Panc1 (cell line): Measurements from ENCODE around the gene IBTK.

Experiments used
- CTCF ChIP-seq: fragments of 450-650 bp; IDR thresholded peaks from 2 replicates; pipeline ENCODE4 v1.5.1; 2017; ENCODE audit warnings: mild to moderate bottlenecking
- REST ChIP-seq, 2 experiments: IDR thresholded peaks; 2 replicates each; pipeline ENCODE4 v1.6.1; 2011 to 2012; ENCODE audit warnings: low read depth in 2 of 2, control low read depth in 1 of 2, low read length in 1 of 2, mild to moderate bottlenecking in 1 of 2, moderate library complexity in 1 of 2; ENCODE audit not compliant: insufficient read depth in 1 of 2
- TCF7L2 ChIP-seq: IDR thresholded peaks from 2 replicates; pipeline ENCODE4 v1.6.1; 2011; ENCODE audit warnings: mild to moderate bottlenecking, low read depth, low read length, inconsistent platforms

- no peak for TF ChIP-seq CTCF
- TF ChIP-seq TCF7L2, result no peak
- TF ChIP-seq REST (IDR thresholded peaks at IDR 0.05; ENCODE audit: insufficient read depth in 1 of 2, low read depth in 2 of 2, low read length in 1 of 2), result no peak
Measured at GRCh38 chr6:82243884-82244283, 3.7 kb downstream of the IBTK start.
